Measurements from ENCODE around the gene CPNE9. TPM values are rescaled to one million over a fixed set of nuclear protein-coding genes. Genes with fewer than 3 reads are reported as not detected.
"Not testable (repeated sequence)": the region's sequence is repeated elsewhere in the genome, so short reads cannot be mapped to it uniquely, and the experiment has no call there.

Gene CPNE9
- total RNA-seq, 4 donors from 2014 or later, result not detected

DNA sequence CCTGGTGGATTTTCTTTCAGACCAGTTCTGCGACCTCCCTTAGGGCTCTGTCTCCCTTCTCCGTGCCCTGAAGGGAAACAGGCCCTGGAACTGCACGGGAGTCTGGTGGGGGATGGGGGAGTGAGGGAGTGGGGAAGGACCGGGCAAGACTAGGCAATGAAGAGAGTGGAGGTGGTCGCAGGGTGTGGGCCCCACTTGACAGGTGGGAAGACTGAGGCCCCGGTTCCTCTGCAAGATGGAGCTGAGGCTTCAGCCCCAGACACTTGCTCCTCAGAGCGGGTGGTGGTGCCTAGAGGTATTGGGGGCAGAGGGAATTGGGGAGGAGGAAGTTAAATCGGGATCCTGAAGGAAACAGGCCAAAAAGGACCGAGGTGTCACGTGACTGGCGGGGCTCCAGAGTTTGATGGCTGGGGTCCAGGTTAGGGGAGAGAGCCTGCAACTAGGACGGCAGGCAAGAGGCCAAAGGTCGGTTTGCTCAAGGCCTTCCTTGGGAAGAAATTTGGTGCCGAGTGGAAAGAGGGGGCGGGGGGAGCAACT is 66.7 kb downstream of the CPNE9 start:
- TF ChIP-seq, protein P1, sequence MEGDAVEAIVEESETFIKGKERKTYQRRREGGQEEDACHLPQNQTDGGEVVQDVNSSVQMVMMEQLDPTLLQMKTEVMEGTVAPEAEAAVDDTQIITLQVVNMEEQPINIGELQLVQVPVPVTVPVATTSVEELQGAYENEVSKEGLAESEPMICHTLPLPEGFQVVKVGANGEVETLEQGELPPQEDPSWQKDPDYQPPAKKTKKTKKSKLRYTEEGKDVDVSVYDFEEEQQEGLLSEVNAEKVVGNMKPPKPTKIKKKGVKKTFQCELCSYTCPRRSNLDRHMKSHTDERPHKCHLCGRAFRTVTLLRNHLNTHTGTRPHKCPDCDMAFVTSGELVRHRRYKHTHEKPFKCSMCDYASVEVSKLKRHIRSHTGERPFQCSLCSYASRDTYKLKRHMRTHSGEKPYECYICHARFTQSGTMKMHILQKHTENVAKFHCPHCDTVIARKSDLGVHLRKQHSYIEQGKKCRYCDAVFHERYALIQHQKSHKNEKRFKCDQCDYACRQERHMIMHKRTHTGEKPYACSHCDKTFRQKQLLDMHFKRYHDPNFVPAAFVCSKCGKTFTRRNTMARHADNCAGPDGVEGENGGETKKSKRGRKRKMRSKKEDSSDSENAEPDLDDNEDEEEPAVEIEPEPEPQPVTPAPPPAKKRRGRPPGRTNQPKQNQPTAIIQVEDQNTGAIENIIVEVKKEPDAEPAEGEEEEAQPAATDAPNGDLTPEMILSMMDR (IDR thresholded peaks at IDR 0.05), result no peak
- ATAC-seq (ENCODE audit: low FRiP score) (peak; percentile 50), DNase-seq (ENCODE audit: low spot score) (peak; percentile 83)

DNA sequence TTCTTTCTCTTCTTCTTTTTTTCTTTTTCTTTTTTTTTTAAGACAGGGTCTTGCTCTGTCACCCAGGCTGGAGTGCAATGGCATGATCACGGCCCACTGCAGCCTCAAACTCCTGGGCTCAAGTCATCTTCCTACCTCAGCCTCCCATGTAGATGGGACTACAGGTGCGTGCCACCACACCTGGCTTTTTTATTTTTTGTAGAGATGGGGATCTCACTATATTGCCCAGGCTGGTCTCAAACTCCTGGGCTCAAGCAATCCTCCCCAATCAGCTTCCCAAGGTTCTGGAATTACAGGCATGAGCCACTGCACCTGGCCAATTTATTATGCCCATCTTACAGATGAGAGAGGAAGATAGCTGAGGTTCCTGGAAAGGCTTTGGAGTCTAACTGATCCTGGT is 67.4 kb downstream of the CPNE9 start:
- not testable (repeated sequence) for DNase-seq (ENCODE audit: low spot score); ATAC-seq (ENCODE audit: low FRiP score)

DNA sequence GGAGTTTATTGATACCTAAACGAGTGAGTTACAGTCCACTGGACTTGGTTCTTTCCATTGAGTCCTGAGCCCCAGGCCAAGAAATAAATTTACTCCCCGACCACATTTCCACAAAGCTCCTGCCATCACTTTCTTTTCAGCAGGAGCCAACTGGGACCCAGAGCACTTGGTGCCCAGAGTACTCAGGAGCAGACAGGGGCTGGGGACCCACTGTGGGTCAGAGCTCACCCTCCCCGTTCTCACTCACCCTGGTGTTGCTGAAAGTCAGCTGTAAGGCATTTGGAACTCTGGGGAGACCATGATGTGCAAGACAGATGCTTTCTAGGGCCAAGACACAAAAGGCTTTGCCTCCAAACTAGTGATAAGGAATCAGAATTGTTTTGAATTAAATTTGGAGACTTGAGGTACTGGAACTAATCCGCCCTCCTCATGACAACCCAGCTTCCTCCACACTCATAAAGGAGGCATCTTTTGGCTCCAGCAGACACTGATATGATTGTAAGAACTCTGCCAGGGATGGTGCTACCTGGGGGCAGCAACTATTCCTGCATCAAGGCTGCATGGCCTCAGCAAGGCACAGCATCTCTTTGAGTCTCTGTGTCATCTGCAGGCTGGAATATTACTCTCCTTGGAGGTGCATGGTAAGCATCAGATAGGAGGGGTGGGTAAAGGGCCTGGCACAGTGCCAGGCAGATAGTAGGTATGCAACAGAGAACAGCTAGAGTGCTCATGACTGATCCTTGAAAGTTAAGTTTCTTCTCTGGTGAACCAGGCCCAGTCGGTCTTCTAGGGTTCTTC is 73.5 kb downstream of the CPNE9 start:
- ATAC-seq (ENCODE audit: low FRiP score) (no peak), DNase-seq (ENCODE audit: low spot score) (no peak)
- TF ChIP-seq, protein P1 (IDR thresholded peaks at IDR 0.05), result no peak

DNA sequence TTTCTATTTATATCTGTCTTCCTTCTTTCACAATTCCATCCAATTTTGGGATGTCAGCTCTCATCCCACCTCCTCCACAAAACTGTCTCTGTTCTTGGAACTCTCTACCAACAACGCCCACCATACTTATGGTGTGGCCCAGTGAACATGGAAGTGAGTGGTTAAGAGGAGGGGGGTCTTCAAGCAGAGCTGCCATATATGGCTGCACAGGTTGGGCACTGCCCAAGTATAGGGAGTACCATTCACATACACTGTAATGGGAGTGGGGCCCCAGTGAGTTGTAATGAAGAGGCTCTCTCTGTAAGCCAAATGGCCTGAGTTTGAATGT is 74.0 kb downstream of the CPNE9 start:
- TF ChIP-seq, protein P1 (IDR thresholded peaks at IDR 0.05), result no peak
- no peak for DNase-seq (ENCODE audit: low spot score)
- ATAC-seq (ENCODE audit: low FRiP score), result no peak

DNA sequence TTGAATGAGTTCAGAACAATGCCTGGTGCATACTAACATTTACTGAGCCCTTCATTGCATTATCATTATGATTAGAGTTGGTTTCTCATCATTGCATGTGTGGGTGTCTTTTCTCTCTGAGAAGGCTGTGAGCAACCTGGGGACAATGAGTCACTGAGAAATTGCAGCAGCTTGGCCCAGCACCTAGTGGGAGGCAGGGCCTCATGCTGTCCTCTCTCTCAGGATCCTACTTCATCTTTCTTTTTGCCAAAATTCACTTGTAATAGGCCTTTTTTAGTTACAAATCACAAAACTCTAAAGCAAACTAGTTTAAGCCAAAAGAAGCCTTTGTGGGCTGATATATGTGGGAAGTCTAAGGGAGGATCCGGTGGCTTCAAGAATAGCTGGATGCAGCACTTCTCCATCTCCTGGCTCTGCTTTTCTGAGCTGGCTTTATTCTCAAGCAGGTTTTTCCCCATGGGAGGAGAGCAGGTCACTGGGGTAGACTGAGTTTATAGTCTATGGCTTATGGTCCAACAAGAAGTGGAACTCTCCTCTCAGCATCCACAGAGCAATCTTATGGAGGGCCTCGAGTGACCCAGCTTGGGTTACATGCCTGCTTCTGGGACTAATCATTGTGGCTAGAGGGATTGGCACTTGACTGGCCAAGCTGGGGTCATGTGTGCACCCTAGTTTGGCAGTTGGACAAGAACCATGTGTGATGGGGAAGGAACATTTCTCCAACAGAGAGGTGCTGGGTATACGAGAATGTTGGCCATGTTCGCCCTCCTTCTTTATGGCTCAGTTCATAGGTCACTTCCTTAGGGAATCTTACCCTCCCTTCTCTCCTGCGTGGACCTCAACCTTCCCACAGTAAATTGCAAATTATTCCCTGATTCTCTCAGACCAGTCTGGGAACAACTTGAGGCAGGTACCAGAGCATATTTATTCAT is 74.8 kb downstream of the CPNE9 start:
- ATAC-seq (ENCODE audit: low FRiP score), result peak; percentile 86
- no peak for DNase-seq (ENCODE audit: low spot score)
- TF ChIP-seq, protein P1 (IDR thresholded peaks at IDR 0.05), result no peak

DNA sequence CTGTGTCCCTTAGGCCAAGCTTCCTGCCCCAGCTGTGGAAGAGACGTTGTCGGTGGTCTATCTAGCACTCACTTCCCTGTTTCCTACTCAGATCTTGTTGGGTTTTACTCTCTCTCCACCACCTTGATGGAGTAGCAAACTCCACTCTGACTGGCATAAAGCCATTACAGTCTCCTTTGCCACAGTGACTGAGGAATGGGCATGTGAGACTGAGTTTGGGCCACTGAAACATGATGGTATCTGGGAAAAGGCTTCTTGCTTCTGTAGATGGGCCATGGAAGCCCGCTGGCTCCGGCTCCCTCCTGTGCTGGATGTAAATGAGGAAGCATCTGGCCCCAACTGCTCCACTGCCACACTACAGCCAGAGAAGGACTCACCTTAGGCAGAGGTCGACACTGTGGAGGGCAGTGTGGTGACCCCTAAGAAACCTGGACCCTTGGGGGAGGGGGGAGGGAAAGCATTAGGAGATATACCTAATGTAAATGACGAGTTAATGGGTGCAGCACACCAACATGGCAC is 75.5 kb downstream of the CPNE9 start:
- TF ChIP-seq, protein P1 (IDR thresholded peaks at IDR 0.05), result no peak
- ATAC-seq (ENCODE audit: low FRiP score) (no peak), DNase-seq (ENCODE audit: low spot score) (no peak)

Other genes starting within 250 kb of the CPNE9 start
- not detected for gene LHFPL4, start 150.0 kb upstream of the CPNE9 start, total RNA-seq
- 10 to 100 TPM; 23.5 to 43.5 (median 32.4) TPM for gene MTMR14, start 54.3 kb upstream of the CPNE9 start, total RNA-seq
- gene BRPF1, start 27.9 kb downstream of the CPNE9 start, total RNA-seq, result 10 to 100 TPM; 15.6 to 35.7 (median 17.8) TPM
- 10 to 100 TPM; 15.6 to 27.1 (median 19.5) TPM for gene OGG1, start 46.1 kb downstream of the CPNE9 start, total RNA-seq
- 100 to 1,000 TPM in 1 of 4 donors, 10 to 100 TPM in 3; 50.9 to 180 (median 77.6) TPM for gene CAMK1, start 66.1 kb downstream of the CPNE9 start, total RNA-seq
- gene TADA3, start 88.6 kb downstream of the CPNE9 start, total RNA-seq, result 10 to 100 TPM; 45.0 to 61.1 (median 52.2) TPM
- gene ARPC4, start 89.2 kb downstream of the CPNE9 start, total RNA-seq, result 100 to 1,000 TPM in 3 of 4 donors, 10 to 100 TPM in 1; 99.0 to 141 (median 122) TPM
- gene TTLL3, start 106.4 kb downstream of the CPNE9 start, total RNA-seq, result 10 to 100 TPM; 40.4 to 91.1 (median 54.7) TPM
- gene RPUSD3, start 140.2 kb downstream of the CPNE9 start, total RNA-seq, result 10 to 100 TPM; 18.4 to 44.9 (median 35.4) TPM
- 1,000 to 10,000 TPM in 1 of 4 donors, 100 to 1,000 TPM in 3; 318 to 1,481 (median 713) TPM for gene CIDEC, start 176.4 kb downstream of the CPNE9 start, total RNA-seq
- 10 to 100 TPM; 50.4 to 91.0 (median 75.6) TPM for gene JAGN1, start 186.8 kb downstream of the CPNE9 start, total RNA-seq
- 10 to 100 TPM in 2 of 4 donors, 1 to 10 TPM in 2; 7.7 to 13.8 (median 10.3) TPM for gene IL17RE, start 199.0 kb downstream of the CPNE9 start, total RNA-seq
- 10 to 100 TPM; 53.4 to 97.6 (median 58.2) TPM for gene IL17RC, start 213.3 kb downstream of the CPNE9 start, total RNA-seq
- gene CRELD1, start 230.0 kb downstream of the CPNE9 start, total RNA-seq, result 10 to 100 TPM; 26.8 to 52.3 (median 38.4) TPM
- 1 to 10 TPM; 1.1 to 2.8 (median 1.3) TPM for gene PRRT3, start 248.6 kb downstream of the CPNE9 start, total RNA-seq

Measured in omental fat pad (tissue), 4 donors.